Activated CD8-positive, alpha-beta memory T cell treated with anti-CD3 and anti-CD28 coated beads, Interleukin-2, amount 10 ng/mL, durations not matched to agents 7 days and 5 days (primary cell): ENCODE measurements around the gene EMILIN3. TPM values are rescaled to one million over a fixed set of nuclear protein-coding genes. Genes with fewer than 3 reads are reported as not detected.

Experiments used
- ATAC-seq: fragments of 150-1000 bp; cut with Tn5 transposase; one replicate; pipeline ENCODE4 v1.10.0; 2021; ENCODE audit warnings: moderate library complexity
- CTCF ChIA-PET: fragments of 350-600 bp; sonication (Branson Sonifier 250); formaldehyde crosslinking; loops from one replicate; lab custom pipeline; 2021; ENCODE audit warnings: antibody characterized with exemption; lab: Charles Lee
- DNase-seq: peaks from one replicate; pipeline ENCODE4 v3.0.0-alpha.2; 2020
- H3K27ac Mint-ChIP-seq: one replicate; pipeline ENCODE4 v1.8.0; 2021; ENCODE audit warnings: mild to moderate bottlenecking, mixed read lengths
- H3K27me3 Mint-ChIP-seq: one replicate; pipeline ENCODE4 v1.8.0; 2021; ENCODE audit warnings: mixed read lengths
- H3K36me3 Mint-ChIP-seq: one replicate; pipeline ENCODE4 v1.8.0; 2021; ENCODE audit warnings: mild to moderate bottlenecking, mixed read lengths
- H3K4me1 Mint-ChIP-seq: one replicate; pipeline ENCODE4 v1.8.0; 2021; ENCODE audit warnings: mixed read lengths
- H3K4me3 Mint-ChIP-seq: one replicate; pipeline ENCODE4 v1.8.0; 2021; ENCODE audit warnings: mild to moderate bottlenecking, moderate library complexity, mixed read lengths
- H3K9me3 Mint-ChIP-seq: one replicate; pipeline ENCODE4 v1.8.0; 2022; ENCODE audit warnings: low read depth, mixed read lengths
- total RNA-seq, 2 experiments: library from RNA; stranded (reverse); gene quantifications; one replicate each; pipeline ENCODE4 v1.2.3, GENCODE V29; 2021

The EMILIN3 gene
- total RNA-seq, 2 experiments from 2014 or later, result not detected

DNA sequence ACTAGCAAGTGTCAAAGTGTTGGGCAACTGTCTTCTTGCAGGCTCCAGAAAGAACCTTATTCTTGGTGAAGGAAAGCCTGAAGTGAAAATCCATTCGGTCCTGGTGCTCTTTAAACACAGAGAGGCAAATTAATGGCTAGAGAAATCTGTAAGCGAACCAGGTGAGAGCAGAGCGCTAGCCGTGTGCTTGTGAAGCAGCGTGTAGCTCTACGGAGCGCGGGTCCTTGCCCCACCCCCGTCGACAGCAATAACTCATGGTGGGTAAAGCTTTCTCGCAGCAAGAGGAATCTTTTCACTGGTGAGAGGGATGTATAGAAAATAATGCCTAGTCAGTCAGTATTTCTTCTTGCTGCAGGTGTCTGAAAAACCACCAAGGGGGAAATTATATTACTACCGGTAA lies 37.0 kb upstream of the EMILIN3 start:
- ATAC-seq (no peak), DNase-seq (no peak)
- CTCF ChIA-PET, result no interaction called here
- no peak overlapping the region for H3K4me3 Mint-ChIP-seq
- no peaks in the 10 kb centered on the region for H3K9me3 Mint-ChIP-seq
- no peak overlapping the region for H3K27ac Mint-ChIP-seq
- H3K27me3 Mint-ChIP-seq, result no peaks in the 10 kb centered on the region
- H3K4me1 Mint-ChIP-seq, result peaks cover 14% of the 10 kb centered on the region
- peaks cover 6% of the 10 kb centered on the region for H3K36me3 Mint-ChIP-seq

DNA sequence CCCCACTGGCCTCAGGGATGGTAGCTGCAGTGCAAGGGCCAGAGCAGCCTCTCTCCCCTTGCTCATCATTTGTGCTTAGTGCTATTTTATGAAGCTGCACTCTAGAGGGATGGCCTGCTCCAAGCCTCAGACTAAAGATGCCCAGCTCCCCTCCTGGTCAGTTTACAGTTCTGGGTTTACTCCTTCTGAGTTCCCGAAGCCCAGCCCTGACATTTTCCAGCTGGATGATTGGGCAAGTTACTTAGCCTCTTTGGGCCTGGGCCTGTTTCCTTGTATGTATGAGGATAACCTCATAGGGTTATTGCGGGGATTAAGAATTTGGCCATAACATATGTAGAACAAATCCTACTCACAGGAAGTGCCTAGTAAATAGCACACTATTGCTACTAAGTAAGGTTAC lies 31.8 kb upstream of the EMILIN3 start:
- no peak for DNase-seq
- Mint-ChIP-seq H3K36me3 (no peaks in the 10 kb centered on the region), H3K27me3 (no peaks in the 10 kb centered on the region), H3K4me3 (no peak overlapping the region), H3K27ac (no peak overlapping the region), H3K9me3 (no peaks in the 10 kb centered on the region), H3K4me1 (peaks cover 2% of the 10 kb centered on the region)
- CTCF ChIA-PET, result interaction anchor here (1.3 kb wide), 1 partner anchor 13 kb away, joined by 4 read pairs; no protein-coding TSS in a partner anchor
- no peak for ATAC-seq

DNA sequence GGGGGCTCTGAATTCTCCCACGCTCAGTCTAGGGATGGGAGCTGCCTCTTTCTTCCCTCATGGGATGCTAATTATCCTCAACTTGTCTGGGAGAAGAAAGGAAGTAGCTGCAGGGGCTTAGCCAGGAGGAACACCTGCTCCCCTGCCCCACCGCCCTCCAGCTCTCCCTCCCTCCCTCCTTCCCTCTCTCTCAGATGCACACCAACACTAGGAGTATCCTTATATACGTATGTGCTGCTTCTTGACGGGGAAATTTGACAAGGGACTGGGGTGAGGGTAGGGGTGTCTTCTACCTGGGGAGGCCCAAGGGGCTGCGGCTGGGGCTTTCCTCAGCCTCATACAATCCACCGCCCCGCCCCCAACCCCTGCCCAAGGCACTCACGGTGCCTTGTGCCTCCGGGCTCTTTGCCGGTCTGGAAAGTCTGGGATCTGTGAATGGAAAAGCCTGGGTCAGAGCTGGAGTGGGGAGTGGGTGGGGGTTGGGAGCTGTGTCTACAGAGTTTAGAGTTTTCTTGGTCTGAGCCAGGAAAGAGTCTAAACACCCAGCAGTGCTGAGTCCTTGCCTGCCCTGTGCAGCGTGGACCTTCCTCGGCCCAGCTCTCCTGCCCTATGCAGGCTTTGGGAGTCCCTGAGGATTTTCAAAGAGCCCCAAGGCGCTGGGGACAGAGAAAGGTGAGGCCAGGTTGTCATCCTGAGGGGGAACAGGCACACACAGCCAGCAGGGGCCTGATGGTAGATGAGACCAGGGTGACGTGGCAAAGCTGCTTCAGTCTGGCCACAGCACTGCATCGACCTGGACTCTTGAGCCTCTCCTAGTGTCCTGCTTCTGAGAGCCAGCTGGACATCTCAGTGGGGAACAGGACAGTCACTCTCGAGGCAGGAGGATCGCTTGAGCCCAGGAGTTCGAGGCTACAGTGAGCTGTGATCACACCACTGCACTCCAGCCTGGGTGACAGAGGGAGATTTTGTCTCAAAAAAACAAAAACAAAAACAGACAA lies 29.3 kb upstream of the EMILIN3 start:
- CTCF ChIA-PET, result no interaction called here

DNA sequence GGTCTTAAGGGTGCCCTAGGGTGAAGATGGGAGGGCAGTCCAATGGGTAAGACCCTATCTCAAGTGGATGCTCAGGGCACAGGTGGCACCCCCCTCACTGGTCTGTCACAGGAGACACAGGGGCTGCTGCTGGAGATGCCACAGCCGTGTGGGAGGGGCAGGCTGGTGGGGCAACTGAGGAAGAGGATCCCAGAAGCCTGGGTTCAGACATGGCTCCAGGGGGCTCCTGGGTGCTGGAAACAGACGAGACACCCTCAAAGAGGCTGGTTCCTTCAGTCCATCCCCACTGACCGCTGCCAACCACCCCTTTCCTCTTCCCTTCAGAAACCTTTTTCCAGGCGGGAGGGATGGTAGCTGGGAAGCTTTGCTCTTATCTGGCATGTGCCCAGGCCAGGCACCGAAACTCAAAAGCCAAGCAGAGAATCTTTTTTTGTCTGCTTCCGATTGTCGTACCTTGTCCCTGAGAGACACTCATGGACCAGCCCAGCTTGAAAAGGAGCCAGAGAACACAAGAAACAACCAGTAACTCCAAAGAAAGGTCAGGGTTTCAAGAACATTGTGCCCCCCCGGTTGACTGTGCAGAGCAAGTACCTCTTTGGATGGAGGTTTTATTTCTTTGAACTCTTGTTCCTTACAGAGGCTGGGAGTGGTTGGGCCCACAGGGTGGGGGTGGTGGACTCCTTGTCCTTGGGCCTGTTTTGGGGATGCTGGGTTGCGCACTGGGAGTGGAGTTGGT lies 28.5 kb upstream of the EMILIN3 start:
- H3K4me3 Mint-ChIP-seq, result no peak overlapping the region
- H3K27ac Mint-ChIP-seq, result no peak overlapping the region
- H3K9me3 Mint-ChIP-seq, result no peaks in the 10 kb centered on the region
- no peaks in the 10 kb centered on the region for H3K27me3 Mint-ChIP-seq
- peaks cover 2% of the 10 kb centered on the region for H3K4me1 Mint-ChIP-seq
- CTCF ChIA-PET, result no interaction called here
- ATAC-seq (no peak), DNase-seq (no peak)
- no peaks in the 10 kb centered on the region for H3K36me3 Mint-ChIP-seq

More for the DNA sequence above, 29.3 kb upstream of the EMILIN3 start:
- no peak for DNase-seq
- Mint-ChIP-seq H3K4me1 (peaks cover 2% of the 10 kb centered on the region), H3K36me3 (no peaks in the 10 kb centered on the region), H3K4me3 (no peak overlapping the region), H3K9me3 (no peaks in the 10 kb centered on the region), H3K27ac (no peak overlapping the region), H3K27me3 (no peaks in the 10 kb centered on the region)
- ATAC-seq, result no peak

DNA sequence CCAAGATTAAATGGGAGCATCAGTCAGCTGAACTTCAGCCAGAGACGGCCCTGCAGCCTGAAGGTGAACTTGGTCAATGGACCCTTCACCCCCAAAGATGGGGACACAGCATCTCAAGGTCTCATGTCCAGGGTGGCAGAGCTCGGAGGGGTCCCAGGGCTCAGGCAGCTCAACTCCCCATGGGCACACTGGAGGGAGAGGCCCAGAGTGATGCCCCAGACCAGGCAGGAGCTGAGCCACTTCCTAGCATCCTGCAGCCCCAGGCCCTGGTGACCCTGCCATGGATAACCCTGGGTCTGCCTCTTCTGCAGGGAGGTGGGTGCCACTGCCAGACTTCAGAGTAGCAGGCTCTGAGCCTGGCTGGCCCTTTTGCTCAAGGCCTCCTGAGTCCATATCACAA lies 27.5 kb upstream of the EMILIN3 start:
- DNase-seq, result no peak
- H3K4me3 Mint-ChIP-seq, result no peak overlapping the region
- H3K27ac Mint-ChIP-seq, result no peak overlapping the region
- no peaks in the 10 kb centered on the region for H3K27me3 Mint-ChIP-seq
- peaks cover 2% of the 10 kb centered on the region for H3K4me1 Mint-ChIP-seq
- no peak for ATAC-seq
- H3K9me3 Mint-ChIP-seq, result no peaks in the 10 kb centered on the region
- CTCF ChIA-PET, result no interaction called here
- H3K36me3 Mint-ChIP-seq, result no peaks in the 10 kb centered on the region

DNA sequence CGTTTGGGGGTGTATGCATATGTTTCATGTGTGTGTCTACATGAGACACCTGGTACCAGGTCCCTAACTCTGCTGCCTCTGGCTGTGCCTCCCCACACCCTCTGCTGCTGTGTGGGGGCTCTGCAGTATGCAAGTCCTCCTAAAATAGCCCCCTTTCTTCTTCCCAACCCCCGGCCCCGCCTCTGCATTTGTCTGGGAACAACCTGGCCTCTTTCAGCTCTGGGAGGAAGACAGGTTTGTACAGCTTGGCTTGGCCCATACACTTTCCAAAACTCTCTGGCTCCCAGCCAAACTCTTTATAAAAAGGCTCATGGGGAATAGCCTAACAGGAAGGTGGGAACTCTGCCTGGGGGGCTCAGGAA lies 27.1 kb upstream of the EMILIN3 start:
- Mint-ChIP-seq H3K27ac (no peak overlapping the region), H3K4me3 (no peak overlapping the region), H3K9me3 (no peaks in the 10 kb centered on the region), H3K4me1 (peaks cover 2% of the 10 kb centered on the region), H3K36me3 (no peaks in the 10 kb centered on the region), H3K27me3 (no peaks in the 10 kb centered on the region)
- no peak for DNase-seq
- no peak for ATAC-seq
- CTCF ChIA-PET, result no interaction called here

DNA sequence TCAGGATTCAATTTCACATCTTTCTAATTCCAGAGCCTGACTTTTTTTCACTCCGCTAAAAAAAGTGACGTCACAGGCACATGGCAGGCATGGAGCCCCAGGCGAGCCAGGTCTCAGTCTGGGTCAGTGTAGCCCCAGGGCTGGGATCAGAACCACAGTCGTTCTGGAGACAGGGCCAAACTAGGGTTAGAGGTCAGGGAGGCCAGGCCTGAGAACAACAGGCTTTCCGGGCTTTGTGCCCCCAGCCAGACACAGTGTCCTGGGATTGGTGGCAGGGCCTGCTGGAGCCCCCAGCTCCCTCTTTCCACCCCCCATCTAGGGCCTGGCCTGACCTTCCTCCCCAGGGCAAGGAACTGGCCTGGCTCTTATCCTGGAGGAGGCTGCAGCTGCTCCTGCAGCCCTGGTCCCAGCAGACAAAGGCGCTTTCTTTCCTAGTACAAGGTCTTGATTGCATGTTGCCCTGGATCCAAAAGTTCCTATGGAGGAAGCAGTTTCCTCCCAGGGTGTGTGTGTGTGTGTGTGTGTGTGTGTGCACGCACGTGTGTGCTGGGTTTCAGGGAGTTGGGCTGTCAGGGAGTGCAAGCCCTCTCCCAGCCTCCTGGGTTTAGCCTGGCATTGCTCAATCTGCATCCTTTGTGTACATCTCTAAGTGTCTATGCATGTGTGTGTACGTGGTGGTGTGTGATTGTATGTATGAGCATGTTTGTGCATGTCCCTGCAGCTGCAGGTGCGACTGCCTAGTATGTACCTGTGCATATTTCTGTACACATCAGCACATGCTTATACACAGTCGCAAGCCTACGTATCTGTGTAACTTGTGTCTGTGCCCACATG lies 26.5 kb upstream of the EMILIN3 start:
- ATAC-seq (no peak), DNase-seq (no peak)
- peaks cover 2% of the 10 kb centered on the region for H3K4me1 Mint-ChIP-seq
- H3K27me3 Mint-ChIP-seq, result peaks cover 4% of the 10 kb centered on the region
- no peak overlapping the region for H3K4me3 Mint-ChIP-seq
- H3K36me3 Mint-ChIP-seq, result no peaks in the 10 kb centered on the region
- H3K9me3 Mint-ChIP-seq, result no peaks in the 10 kb centered on the region
- H3K27ac Mint-ChIP-seq, result no peak overlapping the region
- CTCF ChIA-PET, result no interaction called here

DNA sequence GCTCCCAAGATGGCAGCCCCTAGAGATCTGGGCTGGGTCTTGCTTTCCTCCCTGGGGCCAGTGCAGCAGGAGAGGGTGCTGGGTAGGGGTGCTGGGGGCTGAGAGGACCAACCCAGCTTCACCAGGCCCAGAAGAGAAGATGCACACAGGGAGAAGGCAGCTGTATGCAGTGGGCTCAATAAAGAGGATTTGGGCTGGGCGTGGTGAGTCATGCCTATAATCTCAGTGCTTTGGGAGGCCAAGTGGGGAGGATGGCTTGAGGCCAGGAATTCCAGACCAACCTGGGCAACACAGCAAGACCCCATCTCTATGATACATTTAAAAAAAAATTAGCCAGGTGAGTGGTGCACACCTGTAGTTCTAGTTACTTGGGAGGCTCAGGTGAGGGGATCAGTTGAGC lies 25.7 kb upstream of the EMILIN3 start:
- Mint-ChIP-seq H3K27ac (no peak overlapping the region), H3K27me3 (peaks cover 4% of the 10 kb centered on the region), H3K4me3 (no peak overlapping the region), H3K9me3 (no peaks in the 10 kb centered on the region), H3K4me1 (peaks cover 2% of the 10 kb centered on the region), H3K36me3 (no peaks in the 10 kb centered on the region)
- CTCF ChIA-PET, result no interaction called here
- ATAC-seq, result no peak
- DNase-seq, result no peak

DNA sequence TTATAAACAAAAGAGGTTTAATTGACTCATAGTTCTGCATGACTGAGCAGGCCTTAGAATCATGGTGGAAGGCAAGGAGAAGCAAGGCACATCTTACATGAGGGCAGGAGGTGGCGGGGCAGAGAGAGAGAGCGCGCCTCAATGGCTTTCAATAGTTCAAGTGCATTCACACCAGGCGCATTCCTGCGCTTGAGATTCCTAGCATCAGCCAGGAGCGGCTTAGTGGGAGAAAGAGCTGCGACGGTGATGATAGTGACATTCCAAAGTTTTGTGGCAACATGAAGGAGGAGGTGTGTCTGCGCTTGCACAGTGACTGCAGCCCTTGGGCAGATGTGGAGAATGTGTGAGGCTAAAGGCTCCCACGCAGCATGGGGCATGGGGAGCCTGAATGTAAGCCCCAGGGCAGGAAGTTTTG lies 25.0 kb upstream of the EMILIN3 start:
- H3K4me3 Mint-ChIP-seq, result no peak overlapping the region
- ATAC-seq (no peak), DNase-seq (no peak)
- no peak overlapping the region for H3K27ac Mint-ChIP-seq
- peaks cover 2% of the 10 kb centered on the region for H3K4me1 Mint-ChIP-seq
- H3K9me3 Mint-ChIP-seq, result no peaks in the 10 kb centered on the region
- CTCF ChIA-PET, result no interaction called here
- peaks cover 4% of the 10 kb centered on the region for H3K27me3 Mint-ChIP-seq
- H3K36me3 Mint-ChIP-seq, result no peaks in the 10 kb centered on the region

DNA sequence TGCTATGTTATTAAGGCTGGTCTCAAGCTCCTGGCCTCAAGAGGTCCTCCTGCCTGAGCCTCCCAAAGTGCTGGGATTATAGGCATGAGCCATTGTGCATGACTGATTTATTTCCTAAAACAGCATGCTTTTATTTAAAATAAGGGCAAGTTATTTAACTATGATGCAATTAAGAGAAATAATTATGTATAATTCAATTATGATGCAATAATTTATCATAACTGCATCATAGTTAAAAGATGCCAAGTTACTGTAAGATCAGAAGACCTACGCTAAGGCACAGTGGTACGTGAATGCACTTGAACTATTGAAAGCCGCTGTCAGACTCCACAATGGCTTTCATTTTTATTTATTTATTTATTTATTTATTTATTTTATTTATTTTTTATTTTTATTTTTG lies 24.3 kb upstream of the EMILIN3 start:
- H3K4me3 Mint-ChIP-seq, result no peak overlapping the region
- H3K27me3 Mint-ChIP-seq, result peaks cover 4% of the 10 kb centered on the region
- H3K36me3 Mint-ChIP-seq, result no peaks in the 10 kb centered on the region
- DNase-seq (no peak), ATAC-seq (no peak)
- H3K27ac Mint-ChIP-seq, result no peak overlapping the region
- H3K9me3 Mint-ChIP-seq, result no peaks in the 10 kb centered on the region
- CTCF ChIA-PET, result no interaction called here
- H3K4me1 Mint-ChIP-seq, result no peaks in the 10 kb centered on the region

DNA sequence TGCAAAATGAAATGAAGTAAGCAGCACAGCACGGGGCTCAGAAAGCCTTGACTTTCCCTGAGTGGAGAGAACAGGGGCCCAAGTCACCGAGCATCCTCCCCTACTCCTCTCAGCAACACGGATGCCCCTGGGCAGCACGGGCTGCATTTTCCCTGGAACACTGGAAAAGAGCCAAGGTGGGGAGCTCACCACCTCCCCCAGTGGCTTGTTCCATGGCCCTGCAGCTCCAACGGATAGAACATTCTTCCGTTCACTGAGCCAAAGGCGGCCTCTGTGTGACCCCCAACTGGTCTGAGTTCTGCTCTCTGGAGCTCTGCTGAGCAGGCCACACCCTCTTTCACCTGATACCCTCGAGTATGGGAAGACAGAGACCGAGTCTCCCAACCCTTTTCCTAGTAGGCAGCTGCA lies 20.8 kb upstream of the EMILIN3 start:
- CTCF ChIA-PET, result interaction anchor here (1.2 kb wide), 1 partner anchor 24 kb away, joined by 3 read pairs; no protein-coding TSS in a partner anchor
- no peak for ATAC-seq
- peaks cover 16% of the 10 kb centered on the region for H3K27me3 Mint-ChIP-seq

DNA sequence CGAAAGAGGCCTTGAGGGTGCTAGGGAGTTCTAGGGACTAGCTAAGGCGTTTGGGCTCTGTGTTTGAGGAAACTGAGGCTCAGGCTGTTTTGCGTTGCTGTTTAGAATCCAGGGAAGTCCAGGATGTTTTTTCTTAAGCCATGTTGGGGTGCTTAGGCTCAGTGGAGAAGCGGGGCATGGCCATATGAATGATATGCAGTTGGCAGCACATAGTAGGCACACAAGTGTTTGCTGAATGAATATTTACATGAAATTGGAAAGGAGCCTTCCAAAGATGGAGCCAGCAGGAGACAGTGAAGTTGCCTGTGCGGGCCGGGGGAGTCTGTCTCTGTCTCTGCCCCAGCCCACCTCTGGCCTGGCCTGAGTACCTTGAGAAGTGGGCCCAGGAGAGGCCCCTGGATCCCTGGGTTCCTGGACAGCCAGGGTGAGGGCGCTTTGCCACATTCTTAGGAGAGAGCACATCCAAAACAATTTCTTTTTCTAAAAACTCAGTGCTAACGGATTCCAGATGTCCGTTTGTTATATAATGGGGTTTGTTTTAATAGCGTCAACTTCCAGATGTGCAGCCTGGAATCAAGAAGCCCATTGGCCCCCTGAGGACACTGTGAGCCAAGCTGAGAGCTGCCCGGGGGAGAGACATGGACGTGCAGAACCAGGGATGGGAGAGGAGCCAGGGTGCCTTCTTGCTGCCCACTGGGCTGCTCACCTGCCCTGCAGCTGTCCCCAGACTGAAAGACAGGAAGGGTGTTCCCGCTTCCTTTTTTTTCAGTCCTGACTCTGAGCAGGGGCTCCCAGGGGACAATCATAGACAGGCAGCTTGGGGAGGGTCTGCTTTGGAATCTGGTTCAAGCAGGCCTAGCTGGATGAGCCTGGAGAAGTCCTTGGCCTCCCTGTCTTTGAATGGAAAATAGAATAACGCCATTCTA lies 20.1 kb upstream of the EMILIN3 start:
- H3K4me3 Mint-ChIP-seq, result no peak overlapping the region
- CTCF ChIA-PET, result interaction anchor here (1.2 kb wide), 1 partner anchor 24 kb away, joined by 3 read pairs; no protein-coding TSS in a partner anchor
- no peaks in the 10 kb centered on the region for H3K9me3 Mint-ChIP-seq
- no peaks in the 10 kb centered on the region for H3K4me1 Mint-ChIP-seq
- H3K27ac Mint-ChIP-seq, result no peak overlapping the region
- DNase-seq (no peak), ATAC-seq (no peak)
- H3K36me3 Mint-ChIP-seq, result no peaks in the 10 kb centered on the region
- H3K27me3 Mint-ChIP-seq, result peaks cover 21% of the 10 kb centered on the region

More for the DNA sequence above, 20.8 kb upstream of the EMILIN3 start:
- H3K4me3 Mint-ChIP-seq, result no peak overlapping the region
- no peaks in the 10 kb centered on the region for H3K4me1 Mint-ChIP-seq
- no peak overlapping the region for H3K27ac Mint-ChIP-seq
- H3K9me3 Mint-ChIP-seq, result no peaks in the 10 kb centered on the region
- H3K36me3 Mint-ChIP-seq, result no peaks in the 10 kb centered on the region
- DNase-seq, result no peak
